ENCODE data around the gene TSHZ2.

TSHZ2 gene

DNA sequence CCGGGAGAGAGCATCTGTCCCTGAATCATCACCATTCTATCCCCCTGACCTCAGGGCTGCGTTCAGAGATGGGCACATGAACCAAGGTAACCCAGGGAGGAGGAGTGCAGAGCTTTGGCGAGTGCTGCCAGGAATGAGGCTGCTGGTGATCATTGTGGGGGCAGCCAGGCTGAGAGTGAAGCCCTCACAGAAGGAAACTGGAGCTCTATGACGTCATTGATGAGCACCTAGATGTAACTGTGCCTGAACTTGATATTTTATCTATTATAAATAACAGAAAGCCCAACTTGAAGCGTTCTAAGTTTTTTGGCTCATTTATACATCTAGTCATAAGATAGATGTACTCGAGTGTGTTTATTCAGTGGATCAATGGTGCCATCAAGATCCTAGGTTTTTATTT, 17.3 kb upstream of the TSHZ2 start:
- TF ChIP-seq, protein P1, sequence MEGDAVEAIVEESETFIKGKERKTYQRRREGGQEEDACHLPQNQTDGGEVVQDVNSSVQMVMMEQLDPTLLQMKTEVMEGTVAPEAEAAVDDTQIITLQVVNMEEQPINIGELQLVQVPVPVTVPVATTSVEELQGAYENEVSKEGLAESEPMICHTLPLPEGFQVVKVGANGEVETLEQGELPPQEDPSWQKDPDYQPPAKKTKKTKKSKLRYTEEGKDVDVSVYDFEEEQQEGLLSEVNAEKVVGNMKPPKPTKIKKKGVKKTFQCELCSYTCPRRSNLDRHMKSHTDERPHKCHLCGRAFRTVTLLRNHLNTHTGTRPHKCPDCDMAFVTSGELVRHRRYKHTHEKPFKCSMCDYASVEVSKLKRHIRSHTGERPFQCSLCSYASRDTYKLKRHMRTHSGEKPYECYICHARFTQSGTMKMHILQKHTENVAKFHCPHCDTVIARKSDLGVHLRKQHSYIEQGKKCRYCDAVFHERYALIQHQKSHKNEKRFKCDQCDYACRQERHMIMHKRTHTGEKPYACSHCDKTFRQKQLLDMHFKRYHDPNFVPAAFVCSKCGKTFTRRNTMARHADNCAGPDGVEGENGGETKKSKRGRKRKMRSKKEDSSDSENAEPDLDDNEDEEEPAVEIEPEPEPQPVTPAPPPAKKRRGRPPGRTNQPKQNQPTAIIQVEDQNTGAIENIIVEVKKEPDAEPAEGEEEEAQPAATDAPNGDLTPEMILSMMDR (IDR thresholded peaks at IDR 0.05; ENCODE audit: low read length) = no peak
- TF ChIP-seq EZH2 (IDR thresholded peaks at IDR 0.05; ENCODE audit: borderline replicate concordance, low read length) = no peak
- Histone ChIP-seq H4K20me1 (ENCODE audit: insufficient read depth, low read length) (no peaks in the 10 kb centered on the region), H3K79me2 (ENCODE audit: insufficient read depth, low read length) (no peaks in the 10 kb centered on the region), H3K36me3 (ENCODE audit: insufficient read depth, low read length) (no peaks in the 10 kb centered on the region), H3K9me2 (ENCODE audit: low read depth, low read length) (no peaks in the 10 kb centered on the region), H3F3A (ENCODE audit: insufficient read depth, low read length) (no peaks in the 10 kb centered on the region; the same call in 1 of the 2 replicates), H3K27ac (ENCODE audit: low read depth, low read length, poor library complexity, severe bottlenecking) (no peak overlapping the region), H3K27me3 (ENCODE audit: insufficient read depth, low read length) (no peaks in the 10 kb centered on the region), H3K9me3 (ENCODE audit: low read length) (no peaks in the 10 kb centered on the region), H3K9ac (ENCODE audit: low read length) (no peak overlapping the region), H2AFZ (ENCODE audit: low read length) (no peak overlapping the region), H3K4me2 (ENCODE audit: low read length) (no peak overlapping the region), H3K4me1 (ENCODE audit: insufficient read depth, low read length, severe bottlenecking) (peaks cover 9% of the 10 kb centered on the region), H3K4me3 (ENCODE audit: low read depth, low read length, poor library complexity, severe bottlenecking) (no peak overlapping the region)

DNA sequence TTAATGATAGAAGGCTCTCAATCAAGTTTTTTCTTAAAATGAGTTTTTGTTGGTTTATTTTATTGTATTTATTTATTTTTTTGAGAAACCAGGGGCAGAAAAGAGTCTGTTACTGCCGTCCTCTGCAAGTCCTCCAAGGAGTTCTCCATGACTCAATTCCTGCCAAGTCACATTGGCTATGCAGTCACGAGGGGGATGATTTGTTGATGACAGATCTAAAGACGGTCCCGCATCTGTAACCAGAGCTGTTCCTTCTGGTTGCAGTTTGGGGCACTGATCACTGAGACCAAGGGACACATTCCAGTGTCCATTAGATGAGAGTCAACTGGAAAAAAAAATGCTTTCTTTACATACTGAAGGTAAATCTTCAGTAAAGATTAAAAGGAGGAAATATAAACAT, 13.9 kb upstream of the TSHZ2 start:
- no peaks in the 10 kb centered on the region; the same call in 1 of the 2 replicates for H3K27me3 ChIP-seq (ENCODE audit: insufficient read depth, low read length)
- no peak overlapping the region for H3K4me2 ChIP-seq (ENCODE audit: low read length)
- no peaks in the 10 kb centered on the region for H3K79me2 ChIP-seq (ENCODE audit: insufficient read depth, low read length)
- no peaks in the 10 kb centered on the region; the same call in 1 of the 2 replicates for H3F3A ChIP-seq (ENCODE audit: insufficient read depth, low read length)
- no peaks in the 10 kb centered on the region for H4K20me1 ChIP-seq (ENCODE audit: insufficient read depth, low read length)
- H3K9me2 ChIP-seq (ENCODE audit: low read depth, low read length) = no peaks in the 10 kb centered on the region
- peaks cover 9% of the 10 kb centered on the region for H3K4me1 ChIP-seq (ENCODE audit: insufficient read depth, low read length, severe bottlenecking)
- no peak overlapping the region for H3K27ac ChIP-seq (ENCODE audit: low read depth, low read length, poor library complexity, severe bottlenecking)
- TF ChIP-seq, protein P1 (IDR thresholded peaks at IDR 0.05; ENCODE audit: low read length) = no peak
- no peak for TF ChIP-seq EZH2 (IDR thresholded peaks at IDR 0.05; ENCODE audit: borderline replicate concordance, low read length)
- H2AFZ ChIP-seq (ENCODE audit: low read length) = no peak overlapping the region; the same call in 1 of the 2 replicates
- H3K9me3 ChIP-seq (ENCODE audit: low read length) = no peaks in the 10 kb centered on the region
- no peak overlapping the region for H3K4me3 ChIP-seq (ENCODE audit: low read depth, low read length, poor library complexity, severe bottlenecking)
- H3K36me3 ChIP-seq (ENCODE audit: insufficient read depth, low read length) = no peaks in the 10 kb centered on the region
- H3K9ac ChIP-seq (ENCODE audit: low read length) = no peak overlapping the region

DNA sequence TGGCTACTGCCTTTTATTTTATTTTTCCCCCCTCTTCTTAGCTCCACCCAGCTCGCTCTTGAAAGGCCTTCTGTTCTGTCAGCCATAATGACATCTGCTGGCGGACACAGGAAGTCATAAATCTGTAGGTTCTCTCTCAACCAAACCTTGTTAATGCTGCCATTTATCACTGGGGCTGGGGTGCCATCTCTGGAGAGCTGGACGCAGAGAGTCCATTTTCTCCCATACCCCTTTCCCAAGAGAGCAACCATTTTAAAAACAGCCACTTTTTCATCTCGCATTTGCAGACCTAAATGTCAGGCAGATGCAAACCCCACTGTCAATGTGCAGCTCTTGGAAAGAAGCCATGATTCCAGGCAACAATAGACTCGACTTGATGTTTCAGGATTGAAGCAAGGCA, 13.0 kb upstream of the TSHZ2 start:
- Histone ChIP-seq H3K4me3 (ENCODE audit: low read depth, low read length, poor library complexity, severe bottlenecking) (no peak overlapping the region), H3F3A (ENCODE audit: insufficient read depth, low read length) (no peaks in the 10 kb centered on the region; the same call in 1 of the 2 replicates), H3K4me1 (ENCODE audit: insufficient read depth, low read length, severe bottlenecking) (peaks cover 9% of the 10 kb centered on the region), H4K20me1 (ENCODE audit: insufficient read depth, low read length) (no peaks in the 10 kb centered on the region), H3K9me3 (ENCODE audit: low read length) (no peaks in the 10 kb centered on the region), H2AFZ (ENCODE audit: low read length) (peak overlapping the region; percentile 97; the same call in 1 of the 2 replicates), H3K27me3 (ENCODE audit: insufficient read depth, low read length) (no peaks in the 10 kb centered on the region; the same call in 1 of the 2 replicates), H3K9ac (ENCODE audit: low read length) (no peak overlapping the region), H3K79me2 (ENCODE audit: insufficient read depth, low read length) (no peaks in the 10 kb centered on the region), H3K27ac (ENCODE audit: low read depth, low read length, poor library complexity, severe bottlenecking) (no peak overlapping the region), H3K36me3 (ENCODE audit: insufficient read depth, low read length) (no peaks in the 10 kb centered on the region), H3K9me2 (ENCODE audit: low read depth, low read length) (no peaks in the 10 kb centered on the region), H3K4me2 (ENCODE audit: low read length) (peak overlapping the region; percentile 51; the same call in 1 of the 2 replicates)
- TF ChIP-seq, protein P1 (IDR thresholded peaks at IDR 0.05; ENCODE audit: low read length) = peak; percentile 34
- TF ChIP-seq EZH2 (IDR thresholded peaks at IDR 0.05; ENCODE audit: borderline replicate concordance, low read length) = no peak

Measured in OCI-LY1 (cell line).